Neuronal stem cell (in vitro differentiated cells): ENCODE measurements around the gene RRAGC.
A peak's percentile ranks its signal among the peaks of the same experiment; 100 is the strongest.

ENCODE experiments used
- DNase-seq: peaks from one replicate; pipeline ENCODE4 v3.0.0-alpha.2; 2013; ENCODE audit warnings: low spot score
- H2AFZ ChIP-seq: one replicate; pipeline ENCODE4 v1.6.1; 2013; ENCODE audit warnings: mild to moderate bottlenecking, low read length, inconsistent platforms
- H2AK5ac ChIP-seq: 2 replicates; pipeline ENCODE4 v1.6.1; 2013; ENCODE audit warnings: low read depth, mild to moderate bottlenecking, inconsistent platforms, low read length, moderate library complexity, mixed read lengths
- H2BK120ac ChIP-seq: 2 replicates; pipeline ENCODE4 v1.6.1; 2013; ENCODE audit warnings: low read depth, mild to moderate bottlenecking, inconsistent platforms, low read length, moderate library complexity, mixed read lengths
- H2BK12ac ChIP-seq: one replicate; pipeline ENCODE4 v1.6.1; 2013; ENCODE audit warnings: low read length, inconsistent platforms
- H2BK15ac ChIP-seq: 2 replicates; pipeline ENCODE4 v1.6.1; 2013; ENCODE audit warnings: mild to moderate bottlenecking, low read length, inconsistent platforms, mixed read lengths
- H2BK5ac ChIP-seq: one replicate; pipeline ENCODE4 v1.6.1; 2013; ENCODE audit warnings: inconsistent platforms, mild to moderate bottlenecking, low read length, moderate library complexity
- H3K14ac ChIP-seq: one replicate; pipeline ENCODE4 v1.6.1; 2013; ENCODE audit warnings: low read length, inconsistent platforms
- H3K18ac ChIP-seq: 2 replicates; pipeline ENCODE4 v1.6.1; 2013; ENCODE audit warnings: low read length, inconsistent platforms
- H3K23ac ChIP-seq: 2 replicates; pipeline ENCODE4 v1.6.1; 2013; ENCODE audit warnings: low read depth, mild to moderate bottlenecking, mixed read lengths, low read length, inconsistent platforms; ENCODE audit not compliant: poor library complexity
- H3K27ac ChIP-seq: replicated peaks from 3 replicates; pipeline ENCODE4 v1.5.1; 2013; ENCODE audit warnings: low read length, inconsistent platforms
- H3K27me3 ChIP-seq, 3 experiments: 2 replicates each; pipeline ENCODE4 v1.6.1; 2013; ENCODE audit warnings: low read length in 3 of 3, mild to moderate bottlenecking in 2 of 3, inconsistent platforms in 1 of 3, low read depth in 1 of 3, mixed read lengths in 1 of 3, moderate library complexity in 1 of 3; ENCODE audit not compliant: control insufficient read depth in 3 of 3, insufficient read depth in 3 of 3
- H3K36me3 ChIP-seq, 2 donors: replicated peaks in 1 of 2; 2 replicates each; pipeline ENCODE4 v1.6.1; 2013; ENCODE audit warnings: low read length in 2 of 2; ENCODE audit not compliant: control insufficient read depth in 2 of 2, insufficient read depth in 2 of 2
- H3K4ac ChIP-seq: 2 replicates; pipeline ENCODE4 v1.6.1; 2013; ENCODE audit warnings: inconsistent platforms, mild to moderate bottlenecking, low read length, moderate library complexity
- H3K4me1 ChIP-seq, 2 donors: 1 replicate in 1 of 2; 2 replicates in 1 of 2; pipeline ENCODE4 v1.6.1; 2013; ENCODE audit warnings: low read length in 2 of 2, low read depth in 1 of 2; ENCODE audit not compliant: control insufficient read depth in 2 of 2, insufficient read depth in 1 of 2
- H3K4me2 ChIP-seq: one replicate; pipeline ENCODE4 v1.6.1; 2013; ENCODE audit warnings: mild to moderate bottlenecking, low read length, inconsistent platforms; ENCODE audit not compliant: insufficient read depth, poor library complexity, severe bottlenecking
- H3K4me3 ChIP-seq, 2 donors: 2 replicates each; pipeline ENCODE4 v1.5.1; 2013; ENCODE audit warnings: low read length in 2 of 2, mild to moderate bottlenecking in 2 of 2, inconsistent platforms in 1 of 2, moderate library complexity in 1 of 2
- H3K79me1 ChIP-seq: one replicate; pipeline ENCODE4 v1.6.1; 2013; ENCODE audit warnings: low read depth, mild to moderate bottlenecking, inconsistent platforms, low read length, moderate library complexity
- H3K9ac ChIP-seq: one replicate; pipeline ENCODE4 v1.6.1; 2013; ENCODE audit warnings: mild to moderate bottlenecking, low read depth, low read length, inconsistent platforms; ENCODE audit not compliant: poor library complexity
- H3K9me3 ChIP-seq, 2 donors: replicated peaks in 1 of 2; 2 replicates each; pipeline versions ENCODE3 to v1.6.1; 2013; ENCODE audit warnings: low read length in 2 of 2, mild to moderate bottlenecking in 2 of 2, inconsistent platforms in 1 of 2, low read depth in 1 of 2, mixed read lengths in 1 of 2, moderate library complexity in 1 of 2; ENCODE audit not compliant: control insufficient read depth in 2 of 2, insufficient read depth in 1 of 2
- H4K8ac ChIP-seq: one replicate; pipeline ENCODE4 v1.6.1; 2013; ENCODE audit warnings: low read depth, mild to moderate bottlenecking, inconsistent platforms, low read length, moderate library complexity
- H4K91ac ChIP-seq: one replicate; pipeline ENCODE4 v1.6.1; 2013; ENCODE audit warnings: low read length, low read depth, mild to moderate bottlenecking, inconsistent platforms; ENCODE audit not compliant: poor library complexity
- WGBS, 2 donors: extraction: QIAGEN DNeasy Blood & Tissue Kit; methylation state at CpG; one replicate each; pipeline ENCODE4 v1.1.7; 2013; ENCODE audit warnings: missing lambda C conversion rate in 2 of 2, mixed read lengths in 1 of 2; ENCODE audit not compliant: insufficient read length in 2 of 2, insufficient replicate concordance in 1 of 2; ENCODE audit errors: extremely low coverage in 2 of 2; 5-methylcytosine and 5-hydroxymethylcytosine counted together

RRAGC gene

GRCh38 chr1:38834221-38834782 is 25.3 kb downstream of the RRAGC start:
- H3K4me2 ChIP-seq = no peak overlapping the region
- no peak overlapping the region for H2BK15ac ChIP-seq
- no peaks in the 10 kb centered on the region for H3K79me1 ChIP-seq
- H3K4ac ChIP-seq = no peak overlapping the region
- no peak overlapping the region for H4K91ac ChIP-seq
- H3K4me3 ChIP-seq = no peak overlapping the region
- H4K8ac ChIP-seq = no peak overlapping the region
- H3K14ac ChIP-seq = no peak overlapping the region
- no peak for DNase-seq
- H3K27ac ChIP-seq = no peak overlapping the region
- H2AK5ac ChIP-seq = no peak overlapping the region
- peaks cover 3 to 20% of the 10 kb centered on the region in 2 donors for H3K36me3 ChIP-seq
- H3K18ac ChIP-seq = no peak overlapping the region
- H2AFZ ChIP-seq = no peak overlapping the region
- no peaks in the 10 kb centered on the region for H3K9me3 ChIP-seq
- peaks cover 1 to 8% of the 10 kb centered on the region in 2 donors for H3K4me1 ChIP-seq
- no peak overlapping the region for H2BK5ac ChIP-seq
- WGBS, 2 donors = no CpG with 5 or more reads among the region's 3 CpGs
- peaks cover 0 to 7% (median 0%) of the 10 kb centered on the region in 3 experiments for H3K27me3 ChIP-seq
- no peak overlapping the region for H3K9ac ChIP-seq
- no peak overlapping the region for H2BK120ac ChIP-seq
- no peak overlapping the region for H3K23ac ChIP-seq
- H2BK12ac ChIP-seq = no peak overlapping the region

DNA sequence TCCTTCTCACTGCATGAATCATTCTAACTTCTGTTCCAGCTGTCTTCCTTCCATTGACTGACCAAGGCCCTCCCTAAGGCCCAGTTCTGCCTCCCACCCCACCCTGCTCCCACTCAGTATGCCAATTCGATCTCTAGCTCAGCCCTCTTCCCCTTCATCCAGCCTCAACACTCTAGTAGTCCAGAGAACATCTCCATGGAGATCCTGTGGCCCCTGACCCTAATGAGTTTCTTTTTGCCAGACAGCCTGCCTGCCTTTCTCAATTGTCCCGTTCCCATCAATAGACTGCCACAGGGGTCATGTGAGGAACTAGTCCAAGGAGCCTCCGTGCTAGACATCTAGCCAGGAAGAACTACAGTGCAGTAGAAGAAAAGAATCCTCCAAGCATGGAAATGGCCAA is 26.4 kb downstream of the RRAGC start:
- H2BK15ac ChIP-seq = no peak overlapping the region
- no peak for DNase-seq
- no peak overlapping the region for H3K9ac ChIP-seq
- H3K27me3 ChIP-seq = peaks cover 0 to 11% (median 0%) of the 10 kb centered on the region in 3 experiments
- no peak overlapping the region for H3K4me2 ChIP-seq
- H2AK5ac ChIP-seq = no peak overlapping the region
- no peak overlapping the region for H4K8ac ChIP-seq
- H3K9me3 ChIP-seq = no peaks in the 10 kb centered on the region
- peaks cover 1 to 8% of the 10 kb centered on the region in 2 donors for H3K4me1 ChIP-seq
- H3K23ac ChIP-seq = no peak overlapping the region
- no peaks in the 10 kb centered on the region for H3K79me1 ChIP-seq
- no peak overlapping the region for H3K18ac ChIP-seq
- no peak overlapping the region for H2BK12ac ChIP-seq
- no peak overlapping the region for H3K4me3 ChIP-seq
- H3K14ac ChIP-seq = no peak overlapping the region
- H2BK5ac ChIP-seq = no peak overlapping the region
- H2AFZ ChIP-seq = peak overlapping the region; percentile 19
- no peak overlapping the region for H3K27ac ChIP-seq
- H3K4ac ChIP-seq = no peak overlapping the region
- H2BK120ac ChIP-seq = no peak overlapping the region
- no peak overlapping the region for H4K91ac ChIP-seq
- no CpG with 5 or more reads among the region's 3 CpGs for WGBS, 2 donors
- H3K36me3 ChIP-seq = peaks cover 0 to 9% of the 10 kb centered on the region in 2 donors

DNA sequence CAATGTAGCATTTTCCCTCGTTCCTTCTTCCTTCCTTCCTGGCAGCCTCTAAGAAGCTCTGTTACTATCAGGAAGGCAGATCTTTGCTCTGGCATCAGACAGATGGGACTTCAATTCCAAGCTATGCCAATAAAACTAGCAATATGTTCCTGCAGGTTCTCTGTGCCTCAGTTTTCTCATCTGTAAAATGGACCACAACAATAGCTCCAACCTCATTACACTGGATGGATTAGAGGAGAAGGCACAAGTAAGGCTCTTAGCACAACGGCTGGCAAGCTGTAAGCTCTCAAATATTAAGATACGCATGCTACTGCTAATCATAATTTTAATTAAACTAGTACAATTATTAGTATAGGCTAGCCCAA is 27.2 kb downstream of the RRAGC start:
- no peak overlapping the region for H2BK12ac ChIP-seq
- WGBS, 2 donors = no CpG with 5 or more reads among the region's 3 CpGs

DNA sequence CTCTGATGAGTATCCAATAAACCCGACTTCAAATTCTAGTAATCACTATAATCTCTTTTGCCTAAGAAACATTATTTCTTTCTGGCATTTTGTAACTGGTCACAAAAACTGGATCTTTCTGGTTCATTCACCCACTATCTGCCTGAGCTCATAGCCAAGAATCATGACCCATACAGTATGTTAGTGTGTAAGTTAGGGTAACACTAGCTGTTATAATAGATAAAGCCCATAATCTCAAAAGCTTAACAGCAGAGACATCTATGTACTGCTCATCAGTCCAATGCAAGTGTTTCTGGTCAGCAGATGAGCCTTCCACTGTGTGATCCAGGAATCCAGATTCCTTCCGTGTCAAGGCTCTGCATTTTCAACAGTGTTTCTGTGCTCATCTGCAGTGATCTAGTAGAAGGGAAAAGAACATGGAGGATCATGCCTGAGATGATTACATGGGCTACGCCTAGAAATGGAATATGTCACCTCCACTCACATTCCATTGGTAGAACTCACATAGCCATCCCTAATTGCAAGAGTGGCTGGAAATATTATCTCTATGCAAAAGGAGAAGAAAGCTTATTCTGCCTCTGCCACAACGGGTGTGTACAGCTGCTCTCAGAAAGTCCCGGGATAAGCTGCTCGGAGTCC is 27.7 kb downstream of the RRAGC start:
- Histone ChIP-seq H3K27ac (no peak overlapping the region), H3K27me3 (peaks cover 0 to 18% (median 0%) of the 10 kb centered on the region in 3 experiments), H2AFZ (no peak overlapping the region), H3K36me3 (no peaks in the 10 kb centered on the region), H4K8ac (no peak overlapping the region), H2BK120ac (no peak overlapping the region), H3K4me1 (peaks cover 1 to 8% of the 10 kb centered on the region in 2 donors), H3K14ac (no peak overlapping the region), H3K4ac (no peak overlapping the region), H3K9ac (no peak overlapping the region), H2BK15ac (no peak overlapping the region), H4K91ac (no peak overlapping the region), H3K4me2 (no peak overlapping the region), H3K18ac (no peak overlapping the region), H2BK12ac (no peak overlapping the region), H3K9me3 (no peaks in the 10 kb centered on the region), H3K23ac (no peak overlapping the region), H3K79me1 (no peaks in the 10 kb centered on the region), H3K4me3 (no peak overlapping the region), H2BK5ac (no peak overlapping the region), H2AK5ac (no peak overlapping the region)
- DNase-seq = no peak
- WGBS, 2 donors = no CpG with 5 or more reads among the region's 6 CpGs

More for the DNA sequence above, 27.2 kb downstream of the RRAGC start:
- Histone ChIP-seq H4K8ac (no peak overlapping the region), H3K4me3 (no peak overlapping the region), H2AK5ac (no peak overlapping the region), H3K4me1 (peaks cover 1 to 8% of the 10 kb centered on the region in 2 donors), H2BK120ac (no peak overlapping the region), H3K4me2 (no peak overlapping the region), H3K23ac (no peak overlapping the region), H3K9me3 (no peaks in the 10 kb centered on the region), H4K91ac (no peak overlapping the region), H2AFZ (no peak overlapping the region), H3K18ac (no peak overlapping the region), H3K79me1 (no peaks in the 10 kb centered on the region), H3K27me3 (peaks cover 0 to 18% (median 0%) of the 10 kb centered on the region in 3 experiments), H2BK5ac (no peak overlapping the region), H3K36me3 (peaks cover 0 to under 1% of the 10 kb centered on the region in 2 donors), H3K14ac (no peak overlapping the region), H3K9ac (no peak overlapping the region), H2BK15ac (no peak overlapping the region), H3K27ac (no peak overlapping the region), H3K4ac (no peak overlapping the region)
- no peak for DNase-seq
